HepG2 (cell line): ENCODE data around the gene HSP90AB1.

Source experiments
- POLR2A ChIP-seq, 2 experiments: IDR thresholded peaks; 2 replicates each; pipeline ENCODE4 v1.6.1; 2011; ENCODE audit warnings: low read depth in 2 of 2, low read length in 2 of 2, mild to moderate bottlenecking in 1 of 2, moderate library complexity in 1 of 2; ENCODE audit not compliant: insufficient read depth in 1 of 2
- POLR2AphosphoS2 ChIP-seq: IDR thresholded peaks from 2 replicates; pipeline ENCODE4 v1.6.1; 2011; ENCODE audit warnings: low read depth, low read length, improper control_type of control experiment
- SUZ12 ChIP-seq: fragments of 150-350 bp; IDR thresholded peaks from 2 replicates; pipeline ENCODE4 v1.6.1; 2014; ENCODE audit warnings: low read depth, low read length
- ZNF629 ChIP-seq: sonication (generic); formaldehyde crosslinking; conservative IDR thresholded peaks from 2 replicates; pipeline ENCODE4 v1.5.0; 2020; ENCODE audit warnings: missing genetic modification reagents

DNA sequence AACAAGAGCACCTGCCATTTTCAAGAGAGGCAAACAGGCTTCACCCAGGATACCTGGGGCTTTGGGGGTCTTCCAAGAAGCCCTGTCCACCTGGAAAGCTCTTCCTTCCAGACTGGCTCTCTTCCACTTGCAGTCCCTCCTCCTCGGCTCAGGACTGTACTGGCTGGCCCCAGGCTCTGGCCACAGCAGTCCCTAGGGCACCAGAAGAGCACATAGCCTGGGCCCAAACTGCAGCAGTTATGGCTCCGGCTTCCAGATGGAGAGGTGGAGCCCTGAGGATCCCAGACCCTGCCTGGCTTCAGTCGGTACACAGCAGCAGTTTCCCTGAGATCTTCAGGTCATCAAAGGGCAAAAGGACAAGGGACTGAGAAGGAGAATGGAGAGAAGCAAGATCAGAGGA lies 12.0 kb downstream of the HSP90AB1 start:
- TF ChIP-seq ZNF629 (CRISPR knock-in tag) = no peak
- TF ChIP-seq SUZ12 = no peak
- no peak for TF ChIP-seq POLR2AphosphoS2
- no peak for TF ChIP-seq POLR2A (IDR thresholded peaks at IDR 0.05; ENCODE audit: insufficient read depth in 1 of 2, low read depth in 2 of 2, low read length in 2 of 2)
